Nucleus accumbens (tissue), 56 donors: ENCODE results near the gene REST.
A peak's percentile ranks its signal among the peaks of the same experiment; 100 is the strongest.
"Not testable (repeated sequence)": the region's sequence is repeated elsewhere in the genome, so short reads cannot be mapped to it uniquely, and the experiment has no call there.

ENCODE experiments used
- DNase-seq, 56 donors: peaks; one replicate each; lab custom pipeline; 2025; lab: John Stamatoyannopoulos, UW

The REST gene, protein sequence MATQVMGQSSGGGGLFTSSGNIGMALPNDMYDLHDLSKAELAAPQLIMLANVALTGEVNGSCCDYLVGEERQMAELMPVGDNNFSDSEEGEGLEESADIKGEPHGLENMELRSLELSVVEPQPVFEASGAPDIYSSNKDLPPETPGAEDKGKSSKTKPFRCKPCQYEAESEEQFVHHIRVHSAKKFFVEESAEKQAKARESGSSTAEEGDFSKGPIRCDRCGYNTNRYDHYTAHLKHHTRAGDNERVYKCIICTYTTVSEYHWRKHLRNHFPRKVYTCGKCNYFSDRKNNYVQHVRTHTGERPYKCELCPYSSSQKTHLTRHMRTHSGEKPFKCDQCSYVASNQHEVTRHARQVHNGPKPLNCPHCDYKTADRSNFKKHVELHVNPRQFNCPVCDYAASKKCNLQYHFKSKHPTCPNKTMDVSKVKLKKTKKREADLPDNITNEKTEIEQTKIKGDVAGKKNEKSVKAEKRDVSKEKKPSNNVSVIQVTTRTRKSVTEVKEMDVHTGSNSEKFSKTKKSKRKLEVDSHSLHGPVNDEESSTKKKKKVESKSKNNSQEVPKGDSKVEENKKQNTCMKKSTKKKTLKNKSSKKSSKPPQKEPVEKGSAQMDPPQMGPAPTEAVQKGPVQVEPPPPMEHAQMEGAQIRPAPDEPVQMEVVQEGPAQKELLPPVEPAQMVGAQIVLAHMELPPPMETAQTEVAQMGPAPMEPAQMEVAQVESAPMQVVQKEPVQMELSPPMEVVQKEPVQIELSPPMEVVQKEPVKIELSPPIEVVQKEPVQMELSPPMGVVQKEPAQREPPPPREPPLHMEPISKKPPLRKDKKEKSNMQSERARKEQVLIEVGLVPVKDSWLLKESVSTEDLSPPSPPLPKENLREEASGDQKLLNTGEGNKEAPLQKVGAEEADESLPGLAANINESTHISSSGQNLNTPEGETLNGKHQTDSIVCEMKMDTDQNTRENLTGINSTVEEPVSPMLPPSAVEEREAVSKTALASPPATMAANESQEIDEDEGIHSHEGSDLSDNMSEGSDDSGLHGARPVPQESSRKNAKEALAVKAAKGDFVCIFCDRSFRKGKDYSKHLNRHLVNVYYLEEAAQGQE

DNA sequence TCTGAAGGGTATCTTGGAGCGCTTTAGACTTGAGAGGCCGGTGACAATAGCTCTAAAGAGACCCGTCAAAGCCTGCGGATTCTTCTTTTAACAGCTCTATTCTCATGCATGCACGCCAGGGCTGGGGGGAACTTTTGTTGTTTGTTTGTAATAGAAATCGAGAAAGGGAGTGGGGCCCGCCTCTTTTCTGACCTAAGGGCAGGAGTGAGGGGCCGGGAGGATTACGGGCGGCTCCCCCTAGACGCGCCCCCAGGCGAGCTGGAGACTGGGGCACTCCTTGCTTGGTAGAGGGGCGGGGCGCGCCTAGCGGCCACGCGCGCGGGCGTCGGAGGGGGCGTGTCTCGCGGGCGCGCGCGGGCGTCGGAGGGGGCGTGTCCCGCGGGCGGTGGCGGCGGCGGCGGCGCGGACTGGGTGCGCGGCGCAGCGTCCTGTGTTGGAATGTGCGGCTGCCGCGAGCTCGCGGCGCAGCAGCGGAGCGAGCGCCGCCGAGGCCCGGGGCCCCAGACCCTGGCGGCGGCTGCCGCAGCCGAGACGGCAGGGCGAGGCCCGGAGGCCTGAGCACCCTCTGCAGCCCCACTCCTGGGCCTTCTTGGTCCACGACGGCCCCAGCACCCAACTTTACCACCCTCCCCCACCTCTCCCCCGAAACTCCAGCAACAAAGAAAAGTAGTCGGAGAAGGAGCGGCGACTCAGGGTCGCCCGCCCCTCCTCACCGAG lies at the start of gene REST:
Gene REST, plus strand, starts transcription at position 412 of the 717 bp plus-strand sequence. CDS start 2,739 bp downstream, outside the sequence.
- DNase-seq = peak in 50 of 56 donors; percentile 5 to 82 (median 52)

DNA sequence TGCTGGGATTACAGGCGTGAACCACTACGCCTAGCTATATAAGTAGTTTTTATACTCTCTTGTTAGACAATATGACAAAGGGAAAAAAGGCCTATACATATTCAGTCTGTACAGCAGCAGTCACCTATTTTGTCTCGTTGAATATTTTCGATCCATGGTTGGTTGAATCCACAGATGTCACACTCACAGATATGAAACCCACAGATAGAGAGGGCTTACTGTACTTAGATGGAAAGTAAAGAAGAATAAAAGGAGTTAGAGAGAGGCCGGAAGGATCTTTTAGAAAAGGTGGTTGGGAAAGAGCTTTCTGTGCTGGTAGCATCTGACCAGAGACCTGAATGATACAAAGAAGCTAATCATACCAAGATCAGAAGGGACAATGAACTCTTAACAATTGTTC lies 47.9 kb upstream of the REST start:
- no peak for DNase-seq

- DNase-seq = no peak
These were observed 46.9 kb upstream of the REST start for GRCh38 chr4:56860781-56861180.

DNA sequence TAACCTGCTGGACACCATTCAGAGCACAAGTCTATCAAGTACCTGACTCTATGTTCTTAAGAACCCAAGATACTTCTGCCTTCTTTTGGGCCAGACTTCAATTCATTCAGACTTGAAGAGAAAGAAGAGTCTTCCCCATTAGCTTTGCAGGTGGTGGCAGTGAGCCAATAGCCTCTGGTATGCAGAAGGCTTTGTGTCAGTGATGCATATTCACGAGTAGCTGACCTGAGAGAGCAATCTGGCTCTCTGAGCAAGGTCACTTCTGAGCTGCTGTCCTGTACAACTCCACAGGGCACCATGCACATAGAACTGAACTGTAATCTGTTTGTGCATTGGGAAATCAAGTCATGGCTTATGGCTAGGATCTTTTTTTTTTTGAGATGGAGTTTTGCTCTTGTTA lies 46.3 kb upstream of the REST start:
- DNase-seq = no peak

GRCh38 chr4:56863441-56864139 lies 44.1 kb upstream of the REST start:
- DNase-seq = no peak

DNA sequence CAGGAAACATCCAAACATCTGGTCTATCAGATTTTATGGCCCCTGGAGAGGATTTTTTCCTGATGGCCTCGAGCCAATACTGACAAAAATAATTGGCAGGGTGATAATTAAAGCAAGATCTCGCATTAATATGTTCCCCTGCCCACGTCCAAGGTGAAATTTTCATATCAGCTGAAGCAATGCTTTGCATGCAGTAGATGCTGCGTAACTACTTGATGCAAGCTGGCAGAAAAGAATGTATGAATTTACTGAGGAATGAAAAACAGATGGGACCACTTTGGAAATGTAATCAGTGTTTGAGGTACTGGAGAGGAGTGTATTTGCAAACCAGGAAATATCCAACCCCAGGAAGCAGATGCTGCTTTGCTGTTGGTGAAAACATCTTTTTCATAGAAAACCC lies 36.8 kb upstream of the REST start:
- DNase-seq = no peak

DNA sequence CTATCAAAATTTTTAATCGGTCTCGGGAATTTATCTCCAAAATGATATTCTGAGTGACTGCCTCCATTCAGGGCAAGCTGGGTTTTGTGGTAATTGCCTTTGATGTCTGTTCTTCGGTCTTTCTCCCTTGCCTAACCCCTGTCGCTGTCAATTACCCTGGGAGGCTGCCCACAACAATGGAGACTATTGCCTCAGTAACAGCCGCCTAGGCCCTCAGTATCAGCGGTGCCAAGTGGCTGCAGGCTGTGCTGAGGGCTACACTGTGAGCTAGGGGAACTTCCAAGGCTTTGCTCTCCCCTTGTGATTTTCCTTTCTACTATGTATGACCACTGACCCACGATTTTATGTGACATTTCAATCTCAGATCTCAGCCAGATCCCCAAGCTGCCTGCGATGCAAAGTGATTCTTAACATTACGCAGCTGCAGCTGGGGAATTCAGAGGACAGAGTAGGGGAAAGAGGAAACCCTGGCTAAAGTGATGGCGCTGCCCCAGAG lies 36.3 kb upstream of the REST start:
- DNase-seq = peak in 34 of 56 donors; percentile 0 to 51 (median 8)

DNA sequence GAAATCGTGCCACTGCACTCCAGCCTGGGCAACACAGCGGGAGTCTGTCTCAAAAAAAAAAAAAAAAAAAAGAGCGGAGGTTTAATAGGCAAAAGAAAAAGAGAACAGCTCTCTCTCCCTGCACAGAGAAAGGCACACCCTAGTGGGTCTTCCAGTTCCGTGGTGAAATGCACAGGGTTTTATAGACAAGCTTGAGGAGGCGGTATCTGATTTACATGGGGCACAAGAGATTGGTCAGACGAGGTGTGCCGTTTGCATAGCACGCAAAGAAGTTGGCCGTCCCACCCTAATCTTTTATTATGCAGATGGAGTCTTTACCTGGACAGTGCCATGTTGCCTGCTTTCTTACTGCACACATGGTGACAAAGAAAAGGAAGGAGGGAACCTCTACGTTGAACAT lies 33.5 kb upstream of the REST start:
- DNase-seq = no peak

GRCh38 chr4:56874923-56875322 lies 32.8 kb upstream of the REST start:
- no peak for DNase-seq

DNA sequence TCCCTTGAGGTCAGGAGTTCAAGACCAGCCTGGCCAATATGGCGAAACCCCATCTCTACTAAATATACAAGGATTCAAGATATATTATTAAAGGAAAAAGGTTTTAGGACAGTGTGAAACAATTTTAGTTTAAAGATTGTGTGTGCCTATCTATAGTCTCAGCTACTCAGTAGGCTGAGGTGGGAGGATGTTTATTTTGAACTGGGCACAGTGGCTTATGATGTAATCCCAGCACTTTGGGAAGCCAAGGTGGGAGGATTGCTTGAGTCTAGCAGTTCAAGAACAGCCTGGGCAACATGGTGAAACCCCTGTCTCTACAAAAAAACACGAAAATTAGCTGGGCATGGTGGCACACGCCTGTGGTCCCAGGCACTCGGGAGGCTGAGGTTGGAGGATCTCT lies 31.4 kb upstream of the REST start:
- DNase-seq = no peak

GRCh38 chr4:56879996-56880395 lies 27.7 kb upstream of the REST start:
- DNase-seq = no peak

GRCh38 chr4:56880572-56880971 lies 27.1 kb upstream of the REST start:
- DNase-seq = no peak

DNA sequence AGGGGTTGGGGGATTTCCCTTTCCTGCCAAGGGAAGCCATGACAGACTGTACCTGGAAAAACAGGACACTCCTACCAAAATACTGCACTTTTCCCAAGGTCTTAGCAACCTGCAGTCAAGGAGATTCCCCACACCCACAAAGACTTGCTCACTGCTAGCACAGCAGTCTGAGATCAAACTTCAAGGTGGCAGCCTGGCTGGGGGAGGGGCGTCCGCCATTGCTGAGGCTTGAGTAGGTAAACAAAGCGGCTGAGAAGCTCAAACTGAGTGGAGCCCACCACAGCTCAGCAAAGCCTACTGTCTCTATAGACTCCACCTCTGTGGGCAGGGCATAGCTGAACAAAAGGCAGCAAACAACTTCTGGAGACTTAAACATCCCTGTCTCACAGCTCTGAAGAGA lies 23.2 kb upstream of the REST start:
- DNase-seq = not testable (repeated sequence)

DNA sequence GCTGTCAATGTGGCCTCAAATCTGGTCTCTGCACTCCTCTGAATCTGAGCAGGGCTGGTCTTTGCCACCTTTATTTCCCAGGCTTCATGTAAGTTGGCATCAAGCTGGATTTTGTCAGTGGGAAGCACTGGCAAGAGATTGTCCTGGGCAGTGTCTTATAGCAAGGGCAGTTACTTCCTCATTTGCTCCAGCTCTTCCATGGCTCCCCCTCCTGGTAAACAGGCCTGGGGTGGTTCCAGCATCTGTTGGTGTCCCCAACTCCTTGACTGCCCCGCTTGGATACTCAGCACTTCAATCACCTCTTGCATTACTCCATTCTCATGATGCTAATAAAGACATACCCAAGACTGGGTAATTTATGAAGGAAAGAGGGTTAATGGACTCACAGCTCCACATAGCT lies 15.0 kb upstream of the REST start:
- DNase-seq = no peak

DNA sequence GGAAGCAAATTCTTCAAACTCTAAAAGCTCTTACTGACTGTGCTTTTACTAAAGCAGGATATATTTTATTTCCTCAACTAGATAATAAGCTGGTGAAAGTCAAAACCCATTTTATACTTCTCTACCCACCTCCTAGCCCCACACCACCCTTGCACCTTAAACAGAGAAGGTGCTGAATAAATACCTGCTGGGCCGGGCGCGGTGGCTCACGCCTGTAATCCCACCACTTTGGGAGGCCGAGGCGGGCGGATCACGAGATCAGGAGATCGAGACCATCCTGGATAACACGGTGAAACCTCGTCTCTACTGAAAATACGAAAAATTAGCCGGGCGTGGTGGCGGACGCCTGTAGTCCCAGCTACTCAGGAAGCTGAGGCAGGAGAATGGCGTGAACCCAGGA lies 9.9 kb upstream of the REST start:
- not testable (repeated sequence) for DNase-seq

- DNase-seq = not testable (repeated sequence)
These were observed 7.5 kb upstream of the REST start for GRCh38 chr4:56900186-56900585.

GRCh38 chr4:56902703-56903102 lies 5.0 kb upstream of the REST start:
- DNase-seq = no peak

- no peak for DNase-seq
These were observed 1.9 kb upstream of the REST start for GRCh38 chr4:56905796-56906195.

- no peak for DNase-seq
These were observed 959 bp upstream of the REST start for GRCh38 chr4:56906489-56907393.
